Sigmoid colon (tissue), 7 donors: ENCODE measurements around the gene CCDC186. TPM values are rescaled to one million over a fixed set of nuclear protein-coding genes. Genes with fewer than 3 reads are reported as not detected.

ENCODE experiments used
- DNase-seq: peaks from one replicate; pipeline ENCODE4 v3.0.0-alpha.2; 2019
- H3K27ac ChIP-seq, 4 donors: fragments of 200-600 bp; sonication (generic); one replicate each; pipeline ENCODE4 v1.5.1; 2016 to 2019; ENCODE audit warnings: mild to moderate bottlenecking in 1 of 4
- H3K27me3 ChIP-seq, 3 donors: fragments of 200-600 bp; sonication (generic); one replicate each; pipeline ENCODE4 v1.5.1; 2019; ENCODE audit warnings: mild to moderate bottlenecking in 1 of 3
- H3K36me3 ChIP-seq, 4 donors: fragments of 200-600 bp; sonication (generic); one replicate each; pipeline ENCODE4 v1.5.1; 2016 to 2019
- H3K4me1 ChIP-seq, 4 donors: fragments of 200-600 bp; sonication (generic); one replicate each; pipeline ENCODE4 v1.5.1; 2017 to 2019
- H3K4me3 ChIP-seq, 4 donors: fragments of 200-600 bp; sonication (generic); one replicate each; pipeline ENCODE4 v1.5.1; 2017 to 2019; ENCODE audit warnings: mild to moderate bottlenecking in 2 of 4, moderate library complexity in 1 of 4
- H3K9me3 ChIP-seq, 4 donors: fragments of 200-600 bp in 3 of 4; sonication (generic) in 3 of 4; one replicate each; pipeline versions ENCODE4 v1.5.1 to v1.6.1; 2013 to 2019
- EP300 ChIP-seq, 4 donors: sonication (generic); formaldehyde crosslinking; IDR thresholded peaks; one replicate each; pipeline ENCODE4 v1.6.1; 2017; ENCODE audit warnings: antibody characterized with exemption in 4 of 4
- POLR2A ChIP-seq, 2 donors: fragments of 450-650 bp; IDR thresholded peaks; one replicate each; pipeline ENCODE4 v1.6.1; 2016; ENCODE audit warnings: antibody characterized with exemption in 2 of 2, mild to moderate bottlenecking in 2 of 2, moderate library complexity in 2 of 2
- POLR2AphosphoS5 ChIP-seq, 4 donors: sonication (generic); formaldehyde crosslinking; IDR thresholded peaks; one replicate each; pipeline ENCODE4 v1.6.1; 2017; ENCODE audit warnings: antibody characterized with exemption in 4 of 4
- WGBS, 2 donors: extraction: QIAGEN DNeasy Blood & Tissue Kit; methylation state at CpG; one replicate each; pipeline ENCODE4 v1.1.7; 2013; 5-methylcytosine and 5-hydroxymethylcytosine counted together
- intact Hi-C: fragments of 100-400 bp; cut with DNase I; formaldehyde crosslinking; loops from one replicate; pipeline ENCODE4 v1.15.1; 2023
- polyA plus RNA-seq, 3 donors: library from polyadenylated mRNA; stranded (reverse); fragments of 200-250 nt; gene quantifications; one replicate each; pipeline ENCODE4 v1.2.3, GENCODE V29; 2013
- total RNA-seq, 4 donors: library from RNA; depleted of rRNA; stranded (reverse); fragments of >200 nt; gene quantifications; one replicate each; pipeline ENCODE4 v1.1.0, GENCODE V29; 2016
- TF ChIP-seq, protein P1 (sequence below), 4 experiments: fragments of 450-650 bp in 3 of 4; fragments of 200-600 bp in 1 of 4; IDR thresholded peaks; one replicate each; pipeline ENCODE4 v1.5.1; 2016 to 2019; ENCODE audit warnings: antibody characterized with exemption in 4 of 4, mild to moderate bottlenecking in 3 of 4, moderate library complexity in 2 of 4
- donor health status: healthy with polysubstance abuse.
- donor health status: Bipolar disorder and iron deficiency.
- donor health status: healthy.

CCDC186 gene
- total and polyA plus RNA-seq, 7 donors, result 9.6 to 27.1 (median 17.6) TPM

DNA sequence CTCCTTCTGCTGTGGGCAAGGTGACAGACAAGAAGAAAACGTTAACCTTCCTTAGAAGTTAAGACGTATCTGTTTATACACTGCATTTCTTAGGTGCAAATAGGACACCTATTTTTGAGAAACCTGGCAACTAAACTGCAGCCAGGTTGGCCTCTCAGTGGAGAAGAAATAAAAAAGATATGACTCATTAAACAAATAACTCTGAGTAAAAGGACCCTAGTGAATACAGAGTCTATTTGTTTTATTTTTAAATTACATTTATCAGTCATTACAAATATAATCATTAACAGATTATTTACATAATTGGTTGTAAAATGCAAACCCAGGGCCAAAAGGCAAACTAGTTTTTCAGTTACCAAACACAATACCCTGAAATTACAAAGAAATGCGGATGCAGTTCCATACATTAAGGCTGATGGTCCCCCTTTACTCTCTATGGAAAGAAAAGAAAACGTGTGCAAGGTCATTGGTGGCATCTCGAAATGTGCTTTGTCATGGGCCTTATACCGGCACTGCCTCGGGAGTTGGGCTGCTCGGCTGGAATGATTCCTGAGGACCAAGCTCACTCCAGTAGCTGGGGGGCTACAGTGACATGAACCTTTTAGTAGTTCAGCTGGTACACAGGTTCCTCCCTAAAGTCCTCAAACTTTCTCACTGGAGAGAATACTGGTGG lies 92.0 kb downstream of the CCDC186 start:
- Histone ChIP-seq H3K4me3 (no peak overlapping the region), H3K9me3 (no peaks in the 10 kb centered on the region), H3K4me1 (no peaks in the 10 kb centered on the region)

DNA sequence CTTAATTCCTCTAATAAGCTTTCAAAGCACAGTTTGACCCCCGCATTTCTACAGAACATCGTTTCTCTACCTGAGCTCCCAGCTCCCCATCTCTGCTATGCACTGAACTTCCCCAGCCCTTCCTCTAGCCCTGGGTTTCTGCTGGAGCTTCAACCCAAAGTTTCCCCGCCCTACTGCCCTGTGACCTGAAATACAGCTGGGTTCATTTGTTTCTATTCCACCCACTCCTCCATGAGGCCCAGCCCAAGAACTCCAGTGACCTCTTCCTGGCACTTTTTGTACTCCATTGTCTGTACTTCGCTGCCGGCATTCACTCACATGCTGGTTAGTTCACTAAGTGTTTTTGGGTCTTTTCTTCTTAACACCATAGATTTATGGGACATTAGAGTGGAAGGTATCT lies 94.6 kb downstream of the CCDC186 start:
- H3K4me1 ChIP-seq, result no peaks in the 10 kb centered on the region
- TF ChIP-seq, protein P1, sequence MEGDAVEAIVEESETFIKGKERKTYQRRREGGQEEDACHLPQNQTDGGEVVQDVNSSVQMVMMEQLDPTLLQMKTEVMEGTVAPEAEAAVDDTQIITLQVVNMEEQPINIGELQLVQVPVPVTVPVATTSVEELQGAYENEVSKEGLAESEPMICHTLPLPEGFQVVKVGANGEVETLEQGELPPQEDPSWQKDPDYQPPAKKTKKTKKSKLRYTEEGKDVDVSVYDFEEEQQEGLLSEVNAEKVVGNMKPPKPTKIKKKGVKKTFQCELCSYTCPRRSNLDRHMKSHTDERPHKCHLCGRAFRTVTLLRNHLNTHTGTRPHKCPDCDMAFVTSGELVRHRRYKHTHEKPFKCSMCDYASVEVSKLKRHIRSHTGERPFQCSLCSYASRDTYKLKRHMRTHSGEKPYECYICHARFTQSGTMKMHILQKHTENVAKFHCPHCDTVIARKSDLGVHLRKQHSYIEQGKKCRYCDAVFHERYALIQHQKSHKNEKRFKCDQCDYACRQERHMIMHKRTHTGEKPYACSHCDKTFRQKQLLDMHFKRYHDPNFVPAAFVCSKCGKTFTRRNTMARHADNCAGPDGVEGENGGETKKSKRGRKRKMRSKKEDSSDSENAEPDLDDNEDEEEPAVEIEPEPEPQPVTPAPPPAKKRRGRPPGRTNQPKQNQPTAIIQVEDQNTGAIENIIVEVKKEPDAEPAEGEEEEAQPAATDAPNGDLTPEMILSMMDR (IDR thresholded peaks at IDR 0.05), result no peak
- TF ChIP-seq POLR2AphosphoS5 (IDR thresholded peaks at IDR 0.05) (no peak), EP300 (IDR thresholded peaks at IDR 0.05) (no peak), POLR2A (IDR thresholded peaks at IDR 0.05) (no peak)
- no peaks in the 10 kb centered on the region for H3K9me3 ChIP-seq
- no peak overlapping the region for H3K27ac ChIP-seq
- intact Hi-C loops, result no loop called here
- H3K27me3 ChIP-seq, result no peaks in the 10 kb centered on the region
- 92% methylated on average over 5 of the region's 5 CpGs for WGBS, 2 donors
- no peak for DNase-seq
- H3K4me3 ChIP-seq, result no peak overlapping the region
- H3K36me3 ChIP-seq, result no peaks in the 10 kb centered on the region

More for the DNA sequence above, 92.0 kb downstream of the CCDC186 start:
- no peak overlapping the region for H3K27ac ChIP-seq
- no peak for DNase-seq
- 19 to 75% methylated on average over 8 of the region's 8 CpGs for WGBS, 2 donors
- H3K36me3 ChIP-seq, result no peaks in the 10 kb centered on the region
- no peaks in the 10 kb centered on the region for H3K27me3 ChIP-seq
- intact Hi-C loops, result no loop called here
- TF ChIP-seq EP300 (IDR thresholded peaks at IDR 0.05), result no peak
- TF ChIP-seq, protein P1 (IDR thresholded peaks at IDR 0.05), result no peak
- no peak for TF ChIP-seq POLR2A (IDR thresholded peaks at IDR 0.05)
- TF ChIP-seq POLR2AphosphoS5 (IDR thresholded peaks at IDR 0.05), result no peak

DNA sequence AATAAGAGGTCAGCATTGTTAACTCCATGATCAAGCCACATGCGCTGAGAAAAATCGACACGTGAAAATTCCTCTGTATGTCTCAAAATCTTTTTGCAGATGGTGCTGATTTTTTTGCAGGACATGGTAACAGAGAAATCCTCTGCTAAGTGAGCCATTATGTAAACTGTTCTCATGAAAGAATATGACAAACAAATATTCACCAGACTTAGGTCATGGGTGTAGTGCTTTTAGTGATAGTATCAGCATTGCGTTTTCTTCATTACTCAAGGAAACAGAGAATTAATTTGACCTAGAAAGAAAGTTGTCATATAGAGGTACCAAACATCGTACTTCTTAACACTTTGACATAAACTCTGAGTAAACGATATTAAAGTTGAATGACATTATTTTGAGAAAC lies 95.7 kb downstream of the CCDC186 start:
- Histone ChIP-seq H3K4me3 (no peak overlapping the region), H3K36me3 (no peaks in the 10 kb centered on the region), H3K4me1 (no peaks in the 10 kb centered on the region), H3K27ac (no peak overlapping the region), H3K27me3 (no peaks in the 10 kb centered on the region), H3K9me3 (no peaks in the 10 kb centered on the region)
- TF ChIP-seq, protein P1 (IDR thresholded peaks at IDR 0.05), result no peak
- TF ChIP-seq EP300 (IDR thresholded peaks at IDR 0.05) (no peak), POLR2A (IDR thresholded peaks at IDR 0.05) (no peak), POLR2AphosphoS5 (IDR thresholded peaks at IDR 0.05) (no peak)
- DNase-seq, result no peak
- intact Hi-C loops, result no loop called here
- WGBS, 2 donors, result 76 to 79% methylated on average over 6 of the region's 6 CpGs

DNA sequence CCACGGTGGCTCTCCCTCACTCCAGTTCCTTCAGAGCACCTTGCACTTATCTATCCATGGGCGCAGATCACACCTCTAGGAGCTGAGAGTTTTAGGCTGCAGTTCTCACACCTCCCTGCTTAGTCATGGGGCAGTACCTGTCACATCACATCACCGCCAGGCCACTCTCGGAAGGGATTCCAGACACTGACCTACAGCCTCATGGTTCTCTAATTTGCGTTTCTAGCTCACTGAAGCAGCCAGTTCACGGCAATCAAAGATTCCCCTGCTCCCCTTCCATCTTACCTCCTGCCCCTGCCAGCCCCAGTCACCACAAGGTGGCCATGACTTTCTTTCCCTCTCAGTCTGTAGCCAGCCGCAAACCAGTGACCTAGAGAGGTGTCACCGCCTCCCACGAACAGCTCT lies 96.2 kb downstream of the CCDC186 start:
- intact Hi-C loops, result no loop called here

More for the DNA sequence above, 96.2 kb downstream of the CCDC186 start:
- H3K27me3 ChIP-seq, result no peaks in the 10 kb centered on the region
- no peaks in the 10 kb centered on the region for H3K36me3 ChIP-seq
- DNase-seq, result no peak
- TF ChIP-seq POLR2A (IDR thresholded peaks at IDR 0.05), result no peak
- TF ChIP-seq, protein P1 (IDR thresholded peaks at IDR 0.05), result no peak
- H3K4me1 ChIP-seq, result no peaks in the 10 kb centered on the region
- no peak overlapping the region for H3K27ac ChIP-seq
- H3K9me3 ChIP-seq, result no peaks in the 10 kb centered on the region
- WGBS, 2 donors, result 90 to 94% methylated on average over 9 of the region's 9 CpGs
- H3K4me3 ChIP-seq, result no peak overlapping the region
